ENCODE data around the gene RAVER2.

The RAVER2 gene

GRCh38 chr1:64745181-64745985, 508 bp downstream of the RAVER2 start:
- TF ChIP-seq, protein P1, sequence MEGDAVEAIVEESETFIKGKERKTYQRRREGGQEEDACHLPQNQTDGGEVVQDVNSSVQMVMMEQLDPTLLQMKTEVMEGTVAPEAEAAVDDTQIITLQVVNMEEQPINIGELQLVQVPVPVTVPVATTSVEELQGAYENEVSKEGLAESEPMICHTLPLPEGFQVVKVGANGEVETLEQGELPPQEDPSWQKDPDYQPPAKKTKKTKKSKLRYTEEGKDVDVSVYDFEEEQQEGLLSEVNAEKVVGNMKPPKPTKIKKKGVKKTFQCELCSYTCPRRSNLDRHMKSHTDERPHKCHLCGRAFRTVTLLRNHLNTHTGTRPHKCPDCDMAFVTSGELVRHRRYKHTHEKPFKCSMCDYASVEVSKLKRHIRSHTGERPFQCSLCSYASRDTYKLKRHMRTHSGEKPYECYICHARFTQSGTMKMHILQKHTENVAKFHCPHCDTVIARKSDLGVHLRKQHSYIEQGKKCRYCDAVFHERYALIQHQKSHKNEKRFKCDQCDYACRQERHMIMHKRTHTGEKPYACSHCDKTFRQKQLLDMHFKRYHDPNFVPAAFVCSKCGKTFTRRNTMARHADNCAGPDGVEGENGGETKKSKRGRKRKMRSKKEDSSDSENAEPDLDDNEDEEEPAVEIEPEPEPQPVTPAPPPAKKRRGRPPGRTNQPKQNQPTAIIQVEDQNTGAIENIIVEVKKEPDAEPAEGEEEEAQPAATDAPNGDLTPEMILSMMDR (IDR thresholded peaks at IDR 0.05; ENCODE audit: low read depth, low read length): no peak
- DNase-seq: peak; percentile 10

DNA sequence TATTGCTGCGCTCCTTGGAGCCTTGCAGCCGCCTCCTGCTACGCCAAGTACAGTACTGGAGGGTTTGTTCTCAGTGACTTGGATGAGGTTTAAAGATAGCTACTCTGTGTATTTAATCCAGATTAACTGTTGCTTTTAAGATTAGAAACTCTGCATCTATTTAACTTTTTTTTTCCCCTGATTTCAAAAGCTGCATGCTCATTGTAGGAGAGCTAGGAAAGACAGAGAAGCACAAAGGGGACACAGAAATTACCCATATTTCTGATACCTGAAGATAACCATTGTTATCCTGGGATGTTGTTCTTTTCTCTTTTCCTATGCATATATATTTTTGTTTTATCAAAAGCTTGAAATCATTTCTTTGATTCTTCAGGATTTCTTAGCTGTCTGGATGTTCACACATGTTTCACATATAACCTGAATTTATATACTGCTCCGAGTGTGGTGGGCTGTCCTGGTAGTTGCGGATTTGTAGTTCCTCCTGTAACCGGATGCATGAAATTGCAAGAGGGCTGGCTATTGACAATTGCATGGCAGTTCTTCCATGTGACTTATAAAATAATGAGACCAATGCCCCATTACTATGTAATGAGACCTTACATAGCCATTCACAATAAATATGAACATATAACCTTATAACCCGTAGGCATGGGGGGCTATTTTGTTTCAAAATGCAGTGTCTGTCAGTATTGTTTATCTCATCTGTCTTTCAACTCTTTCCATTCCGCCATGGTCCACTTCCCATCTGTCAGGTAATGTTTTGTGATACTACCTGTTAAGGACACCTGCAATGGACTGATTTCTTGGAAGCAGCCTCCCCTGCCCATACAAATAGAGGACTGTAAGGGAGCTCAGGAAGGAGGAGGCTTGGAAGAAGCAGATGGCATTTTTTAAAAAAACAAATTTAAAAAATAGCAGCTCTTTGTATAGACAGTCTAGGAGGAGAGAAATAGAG, 1.4 kb downstream of the RAVER2 start:
- no peaks in the 10 kb centered on the region for H3K4me1 ChIP-seq
- TF ChIP-seq, protein P1 (IDR thresholded peaks at IDR 0.05; ENCODE audit: low read depth, low read length): no peak
- peak overlapping the region; percentile 77 for H3K4me3 ChIP-seq (ENCODE audit: low read depth, low read length)
- H3K27me3 ChIP-seq: no peaks in the 10 kb centered on the region
- no peak for DNase-seq
- H3K9me3 ChIP-seq: no peaks in the 10 kb centered on the region
- no peaks in the 10 kb centered on the region for H3K36me3 ChIP-seq

More at GRCh38 chr1:64745181-64745985, 508 bp downstream of the RAVER2 start:
- Histone ChIP-seq H3K4me3 (ENCODE audit: low read depth, low read length) (peak overlapping the region; percentile 77), H3K27me3 (no peaks in the 10 kb centered on the region), H3K36me3 (no peaks in the 10 kb centered on the region), H3K4me1 (no peaks in the 10 kb centered on the region), H3K9me3 (no peaks in the 10 kb centered on the region)

GRCh38 chr1:64748222-64748621, 3.3 kb downstream of the RAVER2 start:
- Histone ChIP-seq H3K4me1 (no peaks in the 10 kb centered on the region), H3K9me3 (no peaks in the 10 kb centered on the region), H3K27me3 (no peaks in the 10 kb centered on the region), H3K4me3 (ENCODE audit: low read depth, low read length) (no peak overlapping the region), H3K36me3 (no peaks in the 10 kb centered on the region)
- TF ChIP-seq, protein P1 (IDR thresholded peaks at IDR 0.05; ENCODE audit: low read depth, low read length): no peak
- DNase-seq: no peak

DNA sequence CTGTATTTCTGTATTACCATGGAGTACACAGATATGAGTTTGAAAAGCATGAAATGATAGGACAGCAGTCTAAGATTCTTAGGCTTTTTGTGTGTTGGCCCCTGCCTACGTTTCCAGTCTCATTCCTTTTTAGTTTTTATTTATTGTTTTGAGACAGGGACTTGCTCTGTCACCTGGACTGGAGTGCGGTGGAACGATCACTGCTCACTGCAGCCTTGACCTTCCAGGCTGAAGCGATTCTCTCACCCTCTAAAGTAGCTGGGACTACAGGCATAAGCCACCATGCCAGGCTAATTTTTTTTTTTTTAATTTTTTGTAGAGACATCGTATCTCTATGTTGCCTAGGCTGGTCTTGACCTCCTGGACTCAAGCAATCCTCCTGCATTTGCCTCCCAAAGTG, 3.8 kb downstream of the RAVER2 start:
- H3K36me3 ChIP-seq: no peaks in the 10 kb centered on the region
- H3K4me1 ChIP-seq: no peaks in the 10 kb centered on the region
- no peaks in the 10 kb centered on the region for H3K27me3 ChIP-seq
- TF ChIP-seq, protein P1 (IDR thresholded peaks at IDR 0.05; ENCODE audit: low read depth, low read length): no peak
- no peak for DNase-seq
- H3K4me3 ChIP-seq (ENCODE audit: low read depth, low read length): no peak overlapping the region
- H3K9me3 ChIP-seq: no peaks in the 10 kb centered on the region

GRCh38 chr1:64750092-64750491, 5.2 kb downstream of the RAVER2 start:
- Histone ChIP-seq H3K36me3 (no peaks in the 10 kb centered on the region), H3K9me3 (no peaks in the 10 kb centered on the region), H3K4me1 (no peaks in the 10 kb centered on the region), H3K4me3 (ENCODE audit: low read depth, low read length) (no peak overlapping the region), H3K27me3 (no peaks in the 10 kb centered on the region)
- no peak for DNase-seq
- TF ChIP-seq, protein P1 (IDR thresholded peaks at IDR 0.05; ENCODE audit: low read depth, low read length): no peak

Measured in BE2C (cell line).